ENCODE results near the gene USP5. TPM values are rescaled to one million over a fixed set of nuclear protein-coding genes. Genes with fewer than 3 reads are reported as not detected.

The USP5 gene
- total and polyA plus RNA-seq, 2 of the 8 experiments (the other 6 are each of a cell fraction or from before 2014, with no cell fraction given): 66.5 to 148 TPM

DNA sequence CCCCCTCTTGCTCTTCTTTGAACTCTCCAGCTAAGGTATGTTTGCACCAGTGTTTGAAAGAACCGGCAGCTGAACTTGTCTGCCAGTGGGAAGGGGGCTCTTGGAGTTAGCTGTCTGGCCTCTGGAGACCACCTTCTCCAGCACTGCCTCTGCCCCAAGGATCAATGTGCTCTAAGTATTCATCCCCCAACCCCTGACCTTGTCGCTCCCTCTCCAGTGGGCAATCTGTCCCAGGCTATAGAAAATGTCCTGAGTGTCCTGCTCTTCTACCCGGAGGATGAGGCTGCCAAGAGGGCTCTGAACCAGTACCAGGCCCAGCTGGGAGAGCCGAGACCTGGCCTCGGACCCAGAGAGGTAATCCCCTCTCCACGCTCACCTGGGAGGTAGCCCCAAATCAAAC lies 21.0 kb upstream of the USP5 start:
- H3K79me1 ChIP-seq (ENCODE audit: low read depth, low read length): peaks cover 4% of the 10 kb centered on the region
- no peak overlapping the region for H4K5ac ChIP-seq (ENCODE audit: insufficient read length, low read depth, low read length)
- no peak overlapping the region for H2AFZ ChIP-seq (ENCODE audit: low read length)
- H2BK20ac ChIP-seq (ENCODE audit: low read length): no peak overlapping the region
- no peak overlapping the region for H2AK5ac ChIP-seq (ENCODE audit: low read depth, low read length)
- H3K36me3 ChIP-seq (ENCODE audit: control insufficient read depth in 2 of 4, insufficient read depth in 4 of 4, low read length in 3 of 4): peaks cover 16 to 36% (median 30%) of the 10 kb centered on the region in 4 experiments
- H3K4me2 ChIP-seq (ENCODE audit: insufficient read depth in 1 of 2, low read depth in 2 of 2, low read length in 2 of 2): no peak overlapping the region
- no peaks in the 10 kb centered on the region; a peak in 2 of 7 replicates for H3K27me3 ChIP-seq (replicated peaks in 1 of 4; ENCODE audit: control insufficient read depth in 3 of 4, extremely low read depth in 1 of 4, insufficient read depth in 3 of 4, low read length in 3 of 4)
- no peak overlapping the region for H4K8ac ChIP-seq (ENCODE audit: extremely low read depth, insufficient read depth, low read length)
- H3K4me3 ChIP-seq (ENCODE audit: extremely low read depth in 1 of 4, insufficient read depth in 2 of 4, low read depth in 3 of 4, low read length in 4 of 4): no peak overlapping the region
- H3K4ac ChIP-seq (replicated peaks; ENCODE audit: insufficient read length, low read depth, low read length): no peak overlapping the region
- H3K9ac ChIP-seq (replicated peaks in 1 of 4; ENCODE audit: extremely low read depth in 1 of 4, low read depth in 3 of 4, low read length in 3 of 4): no peak overlapping the region
- no peak overlapping the region for H2BK12ac ChIP-seq (ENCODE audit: low read depth, low read length)
- H3K9me3 ChIP-seq (ENCODE audit: insufficient read depth in 2 of 2, low read depth in 1 of 2, low read length in 1 of 2): no peaks in the 10 kb centered on the region
- no peak overlapping the region for H4K91ac ChIP-seq (replicated peaks; ENCODE audit: insufficient read length, low read length)
- H3K4me1 ChIP-seq (replicated peaks in 1 of 4; ENCODE audit: control insufficient read depth in 3 of 4, insufficient read depth in 4 of 4, low read length in 3 of 4): peaks cover 4 to 18% (median 10%) of the 10 kb centered on the region in 4 experiments
- DNase-seq (ENCODE audit: low read depth in 1 of 2, low spot score in 2 of 2) (no peak), FAIRE-seq (no peak)
- ChIA-PET CTCF (ENCODE audit: partially characterized antibody) (interaction anchor here (0.6 to 23.7 kb wide), 4 partner anchors 16 to 77 kb away, joined by 3 to 532 read pairs (median 294); partner anchors contain the start of genes CD4, CDCA3, GNB3 and LAG3), POLR2A (ENCODE audit: partially characterized antibody) (interaction anchor here (1.1 to 27.1 kb wide), 7 partner anchors 10 to 131 kb away, joined by 3 to 388 read pairs (median 17); partner anchors contain the start of genes CDCA3, GNB3, GPR162 and MLF2)
- H2BK120ac ChIP-seq (replicated peaks; ENCODE audit: low read depth, low read length): no peak overlapping the region
- H3K14ac ChIP-seq (ENCODE audit: insufficient read length): no peak overlapping the region
- H4K20me1 ChIP-seq (replicated peaks in 1 of 2; ENCODE audit: control insufficient read depth in 1 of 2, insufficient read depth in 2 of 2, low read length in 2 of 2): peaks cover 0 to 4% of the 10 kb centered on the region in 2 experiments
- H3K27ac ChIP-seq (ENCODE audit: low read depth, low read length): no peak overlapping the region
- no peak overlapping the region for H2BK15ac ChIP-seq (ENCODE audit: low read length)
- H3K56ac ChIP-seq (replicated peaks; ENCODE audit: insufficient read length, low read depth, low read length): no peak overlapping the region
- no peak overlapping the region for H2BK5ac ChIP-seq (ENCODE audit: low read depth, low read length)
- H3K23ac ChIP-seq (ENCODE audit: insufficient read length): no peak overlapping the region
- WGBS, 2 experiments (ENCODE audit: extremely low coverage in 1 of 2, insufficient coverage in 1 of 2, insufficient read length in 1 of 2, insufficient replicate concordance in 2 of 2, low coverage in 1 of 2, low lambda C conversion rate in 2 of 2, missing lambda C conversion rate in 1 of 2): 91% methylated on average over 6 of the region's 6 CpGs; no CpG with 5 or more reads in 1 of the 2 experiments
- H3K79me2 ChIP-seq (ENCODE audit: control insufficient read depth in 1 of 2, insufficient read depth in 2 of 2, low read length in 2 of 2): peaks cover 0 to 9% of the 10 kb centered on the region in 2 experiments; a peak in 1 of 4 replicates
- peaks cover 9% of the 10 kb centered on the region; the same call in 1 of the 2 replicates for H3K23me2 ChIP-seq (ENCODE audit: low read depth, low read length)
- no peak overlapping the region for H3K18ac ChIP-seq (ENCODE audit: extremely low read depth, low read length)
- TF ChIP-seq RAD21 (IDR thresholded peaks at IDR 0.05 in 1 of 2, conservative IDR thresholded peaks at IDR 0.05 in 1 of 2; ENCODE audit: low read depth in 2 of 2, low read length in 2 of 2) (no peak), CBX8 (IDR thresholded peaks at IDR 0.05; ENCODE audit: borderline replicate concordance, low read depth, low read length) (no peak), FOSL1 (IDR thresholded peaks at IDR 0.05; ENCODE audit: insufficient read depth, low read depth, low read length) (no peak)

Data from H1 (cell line).